Fibroblast of skin of right quadriceps (primary cell): ENCODE data around the gene SLC24A1.

Experiments used
- DNase-seq: peaks from one replicate; pipeline ENCODE4 v3.0.0-alpha.2; 2013

The SLC24A1 gene

DNA sequence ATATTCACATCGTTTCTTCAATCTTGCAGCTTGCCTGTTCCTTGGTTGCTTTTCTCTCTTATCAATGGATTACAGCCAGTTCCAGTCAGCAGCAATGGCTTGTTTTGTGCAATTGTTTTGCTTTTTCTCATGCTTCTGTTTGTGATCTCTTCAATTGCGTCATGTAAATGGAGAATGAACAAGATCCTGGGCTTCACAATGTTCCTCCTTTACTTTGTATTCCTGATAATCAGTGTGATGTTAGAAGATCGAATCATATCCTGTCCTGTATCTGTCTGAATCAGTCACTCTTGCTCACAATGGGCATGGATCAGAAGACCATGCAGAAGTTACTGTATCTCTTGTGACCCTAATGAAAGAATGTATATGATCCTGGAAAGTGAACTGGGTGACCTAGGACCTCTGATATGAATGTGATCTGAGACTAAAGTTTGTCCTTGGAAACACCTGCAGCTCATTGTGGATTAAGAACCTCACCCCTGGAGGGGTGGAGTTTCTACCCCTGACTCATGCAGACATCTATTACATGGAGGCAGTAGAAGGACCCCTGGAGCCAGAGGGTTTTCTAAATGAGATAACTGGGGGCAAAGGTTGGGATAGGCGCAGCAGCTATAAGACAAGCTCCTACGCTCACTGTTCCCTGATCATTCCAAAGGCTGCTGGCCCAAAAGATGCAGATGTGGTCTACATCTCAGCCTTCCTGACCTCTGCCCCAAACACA is 32.2 kb downstream of the SLC24A1 start:
- peak; percentile 30 for DNase-seq

DNA sequence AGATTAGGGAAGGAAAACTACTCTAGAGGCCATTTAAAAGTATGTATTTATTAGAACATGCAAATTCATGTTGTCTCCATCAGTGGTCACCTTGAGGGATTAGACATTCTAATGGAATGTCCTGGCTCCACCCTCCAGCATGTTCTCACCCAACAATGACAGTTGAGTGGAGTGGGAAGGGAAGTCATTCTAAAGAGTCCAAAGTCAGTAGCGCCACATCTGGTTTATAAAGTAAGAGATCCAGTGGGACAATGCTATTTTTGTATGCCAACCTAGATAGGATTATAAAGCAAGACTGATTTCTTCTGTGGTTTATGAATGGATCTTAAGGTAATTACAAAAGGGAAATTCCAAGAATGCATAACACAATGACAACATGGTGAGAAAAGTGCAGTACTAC is 33.3 kb downstream of the SLC24A1 start:
- peak; percentile 48 for DNase-seq

DNA sequence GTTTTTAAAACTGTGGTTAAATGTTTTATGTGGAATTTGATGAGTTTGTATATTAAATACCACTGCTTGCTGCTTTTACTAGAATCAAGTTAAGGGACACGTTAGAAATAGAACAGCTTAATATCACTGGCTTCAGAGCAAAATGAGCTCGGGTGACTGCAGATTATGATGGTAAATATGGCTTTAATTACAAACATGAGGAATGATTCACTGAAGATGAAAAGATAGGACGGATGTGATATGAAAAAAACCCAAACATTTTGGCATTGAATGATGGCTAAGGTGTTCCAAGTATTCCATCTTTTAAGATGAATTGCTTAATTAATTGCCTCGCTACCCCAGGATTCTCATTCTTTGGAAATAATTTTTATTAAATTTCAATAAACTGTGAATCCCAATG is 33.7 kb downstream of the SLC24A1 start:
- DNase-seq = no peak

DNA sequence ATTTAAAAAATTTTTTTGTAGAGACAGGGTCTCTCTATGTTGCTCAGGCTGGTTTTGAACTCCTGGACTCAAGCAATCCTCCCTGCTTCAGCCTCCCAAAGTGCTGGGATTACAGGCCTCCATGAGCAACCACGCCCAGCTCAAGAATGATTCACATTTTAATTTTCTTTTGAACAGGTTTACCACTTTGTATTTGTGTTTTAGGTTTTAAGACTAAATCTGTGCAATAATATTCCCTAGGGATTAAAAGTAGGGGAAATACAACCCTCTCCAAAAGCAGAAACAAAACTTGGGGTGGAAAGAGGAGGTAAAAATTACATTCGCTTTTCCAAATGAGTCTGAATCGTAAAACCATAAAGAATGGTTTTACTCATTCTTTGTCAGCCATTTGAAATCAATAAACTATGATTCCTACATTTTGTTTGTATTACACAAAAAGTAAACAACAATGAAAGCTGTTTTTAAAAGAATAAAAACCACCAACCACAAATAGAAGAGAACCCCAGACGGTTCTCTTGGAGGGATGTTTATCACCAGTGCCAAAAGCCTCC is 37.8 kb downstream of the SLC24A1 start:
- DNase-seq = no peak

DNA sequence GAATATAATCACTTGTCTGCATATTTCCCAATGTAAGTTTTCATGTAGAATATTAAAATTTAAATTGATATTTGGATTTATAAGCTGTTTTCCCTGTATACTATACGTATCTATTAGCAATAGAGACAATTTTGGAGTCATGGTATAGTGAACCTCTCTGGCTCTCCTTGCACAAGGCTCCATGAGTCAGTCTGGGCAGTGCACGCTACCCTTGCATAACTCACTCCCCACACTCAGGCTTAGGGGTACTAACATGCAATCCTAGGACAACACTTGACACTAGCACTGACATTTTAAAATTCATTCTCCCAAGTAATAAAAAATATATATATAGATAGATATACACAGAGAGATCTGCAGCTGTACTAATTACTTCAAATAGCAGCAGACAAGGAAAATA is 39.2 kb downstream of the SLC24A1 start:
- DNase-seq = no peak

DNA sequence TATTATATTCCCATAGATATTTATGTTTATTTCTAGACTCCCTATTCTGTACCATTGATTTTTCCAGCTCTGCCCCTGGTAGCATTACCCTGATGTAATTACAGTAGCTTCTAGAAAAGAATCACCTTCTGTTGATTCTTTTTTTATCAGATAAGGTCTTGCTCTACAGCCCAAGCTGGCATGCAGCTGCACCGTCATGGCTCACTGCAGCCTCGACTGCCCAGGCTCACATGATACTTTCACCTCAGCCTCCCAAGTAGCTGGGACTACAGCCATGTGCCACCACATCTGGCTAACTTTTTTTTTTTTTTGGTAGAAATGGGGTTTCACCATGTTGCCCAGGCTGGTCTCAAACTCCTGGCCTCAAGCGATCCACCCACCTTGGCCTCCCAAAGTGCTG is 41.8 kb downstream of the SLC24A1 start:
- DNase-seq = no peak

DNA sequence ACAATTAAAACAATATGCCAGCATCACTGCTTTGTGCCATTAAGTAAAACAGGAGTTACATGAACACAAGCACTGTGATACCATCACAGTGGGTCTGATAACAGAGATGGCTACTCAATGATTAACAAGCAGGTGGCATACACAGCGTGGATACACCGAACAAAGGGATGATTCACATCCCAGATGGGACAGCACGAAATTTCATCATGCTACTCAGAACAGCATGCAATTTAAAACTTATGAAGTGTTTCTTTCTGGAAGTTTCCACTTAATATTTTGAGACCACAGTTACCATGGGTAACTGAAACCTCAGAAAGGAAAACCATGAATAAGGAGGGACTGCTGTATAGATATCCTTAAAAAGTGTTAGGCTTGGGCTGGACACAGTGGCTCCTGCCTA is 44.5 kb downstream of the SLC24A1 start:
- DNase-seq = peak; percentile 15

DNA sequence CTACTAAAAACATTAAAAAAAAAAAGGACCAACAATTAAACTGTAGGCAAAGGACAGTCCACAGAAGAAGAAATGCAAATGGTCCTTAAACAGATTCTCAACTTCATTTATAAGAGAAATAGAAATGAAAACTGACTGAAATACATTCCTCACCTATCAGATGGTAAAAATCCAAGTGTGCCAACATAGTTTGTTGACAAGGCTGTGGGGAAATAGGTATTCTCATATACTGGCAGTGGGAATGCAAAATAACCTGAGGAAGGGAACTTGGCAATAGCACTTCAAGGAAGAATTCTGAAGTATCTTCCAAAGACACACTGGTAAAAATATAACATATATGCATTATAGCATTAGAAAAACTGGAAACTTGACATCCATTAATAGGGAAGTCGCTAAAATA is 53.8 kb downstream of the SLC24A1 start:
- no peak for DNase-seq

DNA sequence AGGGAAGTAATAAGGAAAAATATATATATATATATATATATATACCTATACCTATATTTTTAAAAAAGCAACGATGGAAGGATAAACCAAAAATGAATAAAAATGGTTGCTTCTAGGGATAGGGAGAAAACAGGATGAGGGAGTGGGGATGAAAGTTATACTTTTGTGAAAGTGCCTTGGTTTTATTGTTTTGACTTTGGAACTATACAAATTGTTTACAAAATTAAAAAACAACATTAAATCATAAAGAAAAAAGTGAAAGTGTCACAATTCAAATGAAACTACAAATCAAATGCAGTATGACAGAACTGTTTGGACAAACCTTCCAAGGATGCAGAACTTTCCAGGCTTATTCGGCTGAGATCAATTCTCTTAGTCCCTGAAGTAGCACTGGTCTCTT is 54.4 kb downstream of the SLC24A1 start:
- no peak for DNase-seq

DNA sequence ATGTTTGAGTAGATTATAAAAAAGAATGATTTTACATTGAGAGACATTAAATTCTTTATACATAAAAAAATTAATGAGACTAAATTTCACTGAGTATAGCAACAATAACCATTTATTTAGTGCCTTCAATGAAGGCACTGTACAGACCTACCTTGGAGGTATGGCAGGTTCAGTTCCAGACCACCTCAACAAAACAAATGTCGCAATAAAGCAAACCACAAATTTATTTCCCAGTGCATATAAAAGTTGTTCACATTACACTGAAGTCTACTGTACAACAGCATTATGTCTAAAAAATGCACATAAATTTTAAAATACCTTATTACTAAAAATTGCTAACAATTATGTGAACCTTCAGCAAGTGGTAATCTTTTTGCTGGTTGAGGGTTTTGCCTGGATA is 58.8 kb downstream of the SLC24A1 start:
- no peak for DNase-seq

DNA sequence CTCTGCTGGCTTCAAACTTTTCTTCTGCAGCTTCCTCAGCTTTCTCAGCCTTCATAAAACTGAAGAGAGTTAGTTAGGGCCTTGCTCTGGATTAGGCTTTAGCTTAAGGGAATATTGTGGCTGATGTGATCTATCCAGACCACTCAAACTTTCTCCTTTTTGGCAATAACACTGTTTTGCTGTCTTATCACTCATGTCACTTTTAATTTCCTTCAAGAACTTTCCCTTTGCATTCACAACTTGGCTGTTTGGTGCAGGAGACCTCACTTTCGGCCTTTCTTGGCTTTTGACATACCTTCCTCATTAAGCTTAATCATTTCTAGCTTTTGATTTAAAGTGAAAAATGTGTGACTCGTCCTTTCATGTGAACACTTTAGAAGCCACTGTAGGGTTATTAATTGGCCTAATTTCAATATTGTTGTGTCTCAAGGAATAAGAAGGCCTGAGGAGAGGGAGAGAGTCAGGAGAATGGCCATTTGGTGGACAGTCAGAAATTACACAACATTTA is 60.7 kb downstream of the SLC24A1 start:
- DNase-seq = no peak

DNA sequence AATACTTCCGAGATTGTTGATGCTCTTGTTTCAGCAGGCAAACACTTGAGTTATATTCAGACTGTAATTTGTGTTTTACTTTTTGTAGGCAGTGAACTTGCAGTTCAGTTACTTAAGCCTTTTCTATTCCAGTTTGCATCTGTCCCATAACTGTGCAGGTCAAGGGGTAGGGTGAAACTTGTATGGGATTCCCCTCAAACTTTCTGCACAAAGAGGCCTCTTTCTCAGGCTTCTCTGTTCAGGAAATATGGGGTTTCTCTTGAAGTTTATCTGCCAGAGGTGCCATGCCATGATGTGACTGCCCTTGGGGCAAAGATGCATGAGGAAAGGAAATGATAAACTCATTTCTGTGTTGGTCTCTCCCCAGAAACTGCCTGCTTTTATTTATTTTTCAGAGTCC is 66.7 kb downstream of the SLC24A1 start:
- DNase-seq = no peak

DNA sequence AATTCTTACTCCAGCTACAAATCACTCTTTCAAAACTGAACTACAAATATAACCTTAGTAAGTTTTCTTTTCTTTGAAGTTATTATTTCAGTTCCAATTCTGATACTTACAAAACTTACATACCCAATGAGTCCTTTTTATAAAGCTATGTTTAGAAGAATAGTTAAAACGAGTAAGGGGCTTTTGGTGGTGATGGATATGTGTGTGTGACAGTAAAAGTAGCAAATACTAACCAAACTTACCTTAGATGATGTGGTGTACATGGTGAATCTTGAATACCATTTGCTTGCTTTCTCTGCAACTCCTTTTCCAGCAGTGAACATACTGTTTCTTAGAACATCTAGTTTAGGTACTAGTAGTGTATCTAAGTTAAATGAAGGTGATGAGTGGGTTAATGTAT is 68.4 kb downstream of the SLC24A1 start:
- DNase-seq = no peak

DNA sequence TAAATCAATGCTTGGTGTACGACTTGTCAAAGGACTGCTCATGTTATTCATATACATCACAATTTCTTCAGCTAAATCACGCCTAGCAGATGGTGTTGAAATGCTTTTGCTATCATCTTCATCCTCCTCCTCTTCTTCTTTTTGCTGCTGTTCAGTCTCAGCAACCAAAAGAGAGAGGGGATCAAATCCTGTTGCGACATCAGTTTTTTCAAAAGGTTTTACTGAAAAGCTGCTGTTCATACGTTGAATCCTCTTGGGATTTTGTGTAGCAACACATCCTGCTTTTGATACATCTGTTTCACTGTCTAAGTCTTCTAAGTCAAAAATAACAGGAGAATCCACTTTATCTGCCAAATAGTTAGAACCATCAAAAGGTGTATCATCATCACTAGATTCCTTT is 69.0 kb downstream of the SLC24A1 start:
- no peak for DNase-seq

DNA sequence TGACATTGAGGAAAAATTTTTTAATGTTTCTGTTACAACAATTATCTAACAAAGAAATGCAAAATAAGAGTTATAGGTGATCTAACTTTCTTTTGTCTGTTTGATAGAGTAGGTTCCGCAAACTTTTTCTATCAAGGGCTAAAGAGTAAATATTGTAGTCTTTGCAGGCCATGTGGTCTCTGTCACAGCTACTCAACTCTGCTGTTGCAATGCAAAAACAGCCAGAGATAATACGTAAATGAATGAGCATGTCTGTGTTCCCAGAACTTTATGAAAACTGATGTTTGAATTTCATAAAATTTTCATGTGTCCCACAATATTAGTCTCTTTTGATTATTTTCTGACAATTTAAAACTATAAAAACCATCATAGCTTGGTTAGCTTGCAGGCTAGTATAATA is 73.3 kb downstream of the SLC24A1 start:
- DNase-seq = no peak
